Loucy (cell line): ENCODE results near the gene ILF3.

ENCODE experiments used
- H2AFZ ChIP-seq: fragments of 200-600 bp; sonication (generic); 2 replicates; pipeline ENCODE4 v1.6.0; 2016; ENCODE audit warnings: antibody characterized with exemption, mild to moderate bottlenecking, low read length, moderate library complexity
- H3F3A ChIP-seq: fragments of 200-600 bp; 2 replicates; pipeline ENCODE4 v1.6.0; 2016; ENCODE audit warnings: antibody characterized with exemption, low read depth, mild to moderate bottlenecking
- H3K27me3 ChIP-seq: fragments of 200-600 bp; sonication (generic); 2 replicates; pipeline ENCODE4 v1.6.1; 2014; ENCODE audit warnings: low read length, mild to moderate bottlenecking; ENCODE audit not compliant: insufficient read depth, poor library complexity, severe bottlenecking
- H3K36me3 ChIP-seq: fragments of 200-600 bp; sonication (generic); 2 replicates; pipeline ENCODE4 v1.6.1; 2016; ENCODE audit warnings: low read length; ENCODE audit not compliant: insufficient read depth
- H3K4me1 ChIP-seq: fragments of 200-600 bp; sonication (generic); 2 replicates; pipeline ENCODE4 v1.5.1; 2014; ENCODE audit warnings: low read length, mild to moderate bottlenecking; ENCODE audit not compliant: insufficient read depth, poor library complexity, severe bottlenecking
- H3K4me2 ChIP-seq: fragments of 200-600 bp; sonication (generic); 2 replicates; pipeline ENCODE4 v1.6.0; 2014; ENCODE audit warnings: antibody characterized with exemption, low read length, low read depth, mild to moderate bottlenecking; ENCODE audit not compliant: poor library complexity, severe bottlenecking
- H3K4me3 ChIP-seq: fragments of 200-600 bp; sonication (generic); 2 replicates; pipeline ENCODE4 v1.5.1; 2014; ENCODE audit warnings: low read length, mild to moderate bottlenecking, mixed read lengths; ENCODE audit not compliant: poor library complexity, severe bottlenecking
- H3K79me2 ChIP-seq: fragments of 200-600 bp; sonication (generic); 2 replicates; pipeline ENCODE4 v1.6.1; 2014; ENCODE audit warnings: low read length; ENCODE audit not compliant: insufficient read depth
- H3K9ac ChIP-seq: fragments of 200-600 bp; sonication (generic); 2 replicates; pipeline ENCODE4 v1.6.0; 2014; ENCODE audit warnings: mild to moderate bottlenecking, low read depth, low read length, moderate library complexity; ENCODE audit not compliant: poor library complexity, severe bottlenecking
- H3K9me2 ChIP-seq: fragments of 200-600 bp; sonication (generic); replicated peaks from 2 replicates; pipeline ENCODE4 v1.6.1; 2016; ENCODE audit warnings: low read depth, low read length, mixed read lengths
- H3K9me3 ChIP-seq: fragments of 200-600 bp; sonication (generic); 2 replicates; pipeline ENCODE4 v1.6.1; 2014; ENCODE audit warnings: mild to moderate bottlenecking, antibody characterized with exemption, low read length, low read depth; ENCODE audit not compliant: insufficient read depth
- H4K20me1 ChIP-seq: fragments of 200-600 bp; sonication (generic); 2 replicates; pipeline ENCODE4 v1.6.0; 2014; ENCODE audit warnings: antibody characterized with exemption, low read length, mild to moderate bottlenecking; ENCODE audit not compliant: insufficient read depth, poor library complexity, severe bottlenecking
- CTCF ChIP-seq: fragments of 200-600 bp; sonication (generic); conservative IDR thresholded peaks from 2 replicates; pipeline ENCODE4 v1.5.1; 2014; ENCODE audit warnings: mild to moderate bottlenecking, antibody characterized with exemption, low read length
- EZH2phosphoT487 ChIP-seq: fragments of 200-600 bp; IDR thresholded peaks from 2 replicates; pipeline ENCODE4 v1.6.1; 2018; ENCODE audit warnings: antibody characterized with exemption, mild to moderate bottlenecking, moderate library complexity, borderline replicate concordance

ILF3 gene

GRCh38 chr19:10681658-10682057 lies 27.5 kb downstream of the ILF3 start:
- Histone ChIP-seq H2AFZ (no peak overlapping the region), H3F3A (no peaks in the 10 kb centered on the region), H3K4me2 (no peak overlapping the region), H3K4me1 (no peaks in the 10 kb centered on the region), H3K9me2 (no peaks in the 10 kb centered on the region), H3K36me3 (peaks cover 100% of the 10 kb centered on the region), H3K9ac (no peak overlapping the region), H3K27me3 (no peaks in the 10 kb centered on the region), H3K79me2 (peaks cover 31% of the 10 kb centered on the region; the same call in 1 of the 2 replicates), H3K9me3 (no peaks in the 10 kb centered on the region), H3K4me3 (no peak overlapping the region), H4K20me1 (peaks cover 60% of the 10 kb centered on the region)
- TF ChIP-seq CTCF, result no peak
- no peak for TF ChIP-seq EZH2phosphoT487

GRCh38 chr19:10682397-10683063 lies 28.4 kb downstream of the ILF3 start:
- Histone ChIP-seq H3K4me3 (no peak overlapping the region), H3K27me3 (no peaks in the 10 kb centered on the region), H3K36me3 (peaks cover 99% of the 10 kb centered on the region), H3F3A (no peaks in the 10 kb centered on the region), H2AFZ (no peak overlapping the region), H3K9ac (no peak overlapping the region), H3K4me1 (no peaks in the 10 kb centered on the region), H4K20me1 (peaks cover 53% of the 10 kb centered on the region), H3K9me3 (no peaks in the 10 kb centered on the region), H3K4me2 (no peak overlapping the region), H3K9me2 (no peaks in the 10 kb centered on the region), H3K79me2 (peaks cover 26% of the 10 kb centered on the region; the same call in 1 of the 2 replicates)
- no peak for TF ChIP-seq CTCF
- no peak for TF ChIP-seq EZH2phosphoT487

DNA sequence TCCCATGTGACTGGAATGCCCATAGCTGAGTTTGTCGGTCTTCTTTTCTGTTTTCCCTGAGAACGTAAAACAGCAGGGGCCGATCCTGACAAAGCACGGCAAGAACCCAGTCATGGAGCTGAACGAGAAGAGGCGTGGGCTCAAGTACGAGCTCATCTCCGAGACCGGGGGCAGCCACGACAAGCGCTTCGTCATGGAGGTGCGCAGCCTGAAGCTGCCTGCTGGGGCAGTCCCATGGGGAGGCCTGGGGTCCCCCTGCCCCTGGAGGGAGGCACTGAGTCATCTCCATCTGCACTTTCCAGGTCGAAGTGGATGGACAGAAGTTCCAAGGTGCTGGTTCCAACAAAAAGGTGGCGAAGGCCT lies 28.9 kb downstream of the ILF3 start:
- no peaks in the 10 kb centered on the region for H3K4me1 ChIP-seq
- no peaks in the 10 kb centered on the region for H3K9me2 ChIP-seq
- no peak overlapping the region for H3K4me3 ChIP-seq
- no peaks in the 10 kb centered on the region for H3K9me3 ChIP-seq
- no peak overlapping the region for H3K4me2 ChIP-seq
- TF ChIP-seq CTCF, result no peak
- no peak for TF ChIP-seq EZH2phosphoT487
- no peak overlapping the region for H3K9ac ChIP-seq
- H3K36me3 ChIP-seq, result peaks cover 99% of the 10 kb centered on the region
- H3K27me3 ChIP-seq, result no peaks in the 10 kb centered on the region
- H2AFZ ChIP-seq, result no peak overlapping the region
- no peaks in the 10 kb centered on the region for H3F3A ChIP-seq
- H3K79me2 ChIP-seq, result peaks cover 22% of the 10 kb centered on the region; the same call in 1 of the 2 replicates
- peaks cover 48% of the 10 kb centered on the region for H4K20me1 ChIP-seq
